HCT116 (cell line): ENCODE results near the gene CKM.

Experiments
- CEBPB ChIP-seq: IDR thresholded peaks from 2 replicates; pipeline ENCODE4 v1.6.1; 2012; ENCODE audit warnings: low read depth
- ELF1 ChIP-seq: IDR thresholded peaks from 2 replicates; pipeline ENCODE4 v1.6.1; 2012; ENCODE audit warnings: low read depth, borderline replicate concordance
- EZH2 ChIP-seq: fragments of 200-600 bp; sonication (generic); IDR thresholded peaks from 2 replicates; pipeline ENCODE4 v1.6.1; 2017; ENCODE audit warnings: antibody characterized with exemption, mixed run types
- EZH2phosphoT487 ChIP-seq: fragments of 200-600 bp; IDR thresholded peaks from 2 replicates; pipeline ENCODE4 v1.6.1; 2018; ENCODE audit warnings: antibody characterized with exemption, borderline replicate concordance
- POLR2AphosphoS5 ChIP-seq: IDR thresholded peaks from 2 replicates; pipeline ENCODE4 v1.6.1; 2011; ENCODE audit warnings: mild to moderate bottlenecking, low read depth, low read length, moderate library complexity
- RAD21 ChIP-seq: IDR thresholded peaks from 2 replicates; pipeline ENCODE4 v1.6.1; 2012; ENCODE audit warnings: low read depth, mild to moderate bottlenecking
- SIN3A ChIP-seq: IDR thresholded peaks from 2 replicates; pipeline ENCODE4 v1.6.1; 2012; ENCODE audit warnings: low read depth
- SP1 ChIP-seq: IDR thresholded peaks from 2 replicates; pipeline ENCODE4 v1.6.1; 2012; ENCODE audit warnings: low read depth
- SRF ChIP-seq: IDR thresholded peaks from 2 replicates; pipeline ENCODE4 v1.6.1; 2012; ENCODE audit warnings: low read depth
- TCF7L2 ChIP-seq: IDR thresholded peaks from 2 replicates; pipeline ENCODE4 v1.7.0; 2011; ENCODE audit warnings: borderline replicate concordance, inconsistent platforms; ENCODE audit not compliant: insufficient read depth, insufficient read length; ENCODE audit errors: extremely low read depth
- YY1 ChIP-seq: IDR thresholded peaks from 2 replicates; pipeline ENCODE4 v1.6.1; 2011; ENCODE audit warnings: low read length, low read depth, moderate library complexity, mild to moderate bottlenecking; ENCODE audit not compliant: insufficient replicate concordance; ENCODE audit errors: extremely low read depth
- ZNF274 ChIP-seq: fragments of 200-500 bp; sonication (Bioruptor generic); IDR thresholded peaks from 2 replicates; pipeline ENCODE4 v1.6.1; 2014; ENCODE audit warnings: mild to moderate bottlenecking, low read depth, low read length, inconsistent platforms
- TF ChIP-seq, protein P1 (sequence below), 3 experiments: fragments of 200-600 bp in 1 of 3; sonication (generic) in 1 of 3; IDR thresholded peaks in 2 of 3; conservative IDR thresholded peaks in 1 of 3; 2 replicates each; pipeline ENCODE4 v1.5.1; 2012 to 2017; ENCODE audit warnings: low read depth in 2 of 3, low read length in 2 of 3, antibody characterized with exemption in 1 of 3, borderline replicate concordance in 1 of 3, control low read depth in 1 of 3, mild to moderate bottlenecking in 1 of 3, mixed read lengths in 1 of 3, mixed run types in 1 of 3, moderate library complexity in 1 of 3; ENCODE audit not compliant: insufficient read depth in 1 of 3
- TF ChIP-seq, protein P2 (sequence below): IDR thresholded peaks from 2 replicates; pipeline ENCODE4 v1.6.1; 2012; ENCODE audit warnings: low read depth

DNA sequence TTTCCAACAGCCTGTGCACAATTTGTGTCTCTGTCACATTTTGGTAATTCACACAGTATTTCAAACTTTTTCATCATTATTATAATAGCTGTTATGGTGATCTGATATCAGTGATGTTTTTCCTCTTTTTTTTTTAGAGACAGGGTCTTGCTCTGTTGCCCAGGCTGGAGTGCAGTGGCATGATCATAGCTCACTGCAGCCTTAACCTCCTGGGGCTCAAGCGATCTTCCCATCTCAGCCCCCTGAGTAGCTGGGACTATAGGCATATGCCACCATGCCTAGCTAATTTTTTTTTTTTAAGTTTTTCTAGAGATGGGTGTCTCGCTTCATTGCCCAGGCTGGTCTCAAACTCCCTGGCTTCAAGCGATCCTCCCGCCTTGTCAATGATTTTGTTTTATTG lies 65.8 kb downstream of the CKM start:
- TF ChIP-seq ZNF274 (no peak), CEBPB (no peak), POLR2AphosphoS5 (no peak), SIN3A (no peak), EZH2 (no peak), YY1 (no peak), EZH2phosphoT487 (no peak), ELF1 (no peak), TCF7L2 (no peak), RAD21 (no peak), SP1 (no peak), SRF (no peak)
- TF ChIP-seq, protein P1, sequence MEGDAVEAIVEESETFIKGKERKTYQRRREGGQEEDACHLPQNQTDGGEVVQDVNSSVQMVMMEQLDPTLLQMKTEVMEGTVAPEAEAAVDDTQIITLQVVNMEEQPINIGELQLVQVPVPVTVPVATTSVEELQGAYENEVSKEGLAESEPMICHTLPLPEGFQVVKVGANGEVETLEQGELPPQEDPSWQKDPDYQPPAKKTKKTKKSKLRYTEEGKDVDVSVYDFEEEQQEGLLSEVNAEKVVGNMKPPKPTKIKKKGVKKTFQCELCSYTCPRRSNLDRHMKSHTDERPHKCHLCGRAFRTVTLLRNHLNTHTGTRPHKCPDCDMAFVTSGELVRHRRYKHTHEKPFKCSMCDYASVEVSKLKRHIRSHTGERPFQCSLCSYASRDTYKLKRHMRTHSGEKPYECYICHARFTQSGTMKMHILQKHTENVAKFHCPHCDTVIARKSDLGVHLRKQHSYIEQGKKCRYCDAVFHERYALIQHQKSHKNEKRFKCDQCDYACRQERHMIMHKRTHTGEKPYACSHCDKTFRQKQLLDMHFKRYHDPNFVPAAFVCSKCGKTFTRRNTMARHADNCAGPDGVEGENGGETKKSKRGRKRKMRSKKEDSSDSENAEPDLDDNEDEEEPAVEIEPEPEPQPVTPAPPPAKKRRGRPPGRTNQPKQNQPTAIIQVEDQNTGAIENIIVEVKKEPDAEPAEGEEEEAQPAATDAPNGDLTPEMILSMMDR (IDR thresholded peaks at IDR 0.05 in 2 of 3, conservative IDR thresholded peaks at IDR 0.05 in 1 of 3; ENCODE audit: borderline replicate concordance in 1 of 3, insufficient read depth in 1 of 3, low read depth in 2 of 3, low read length in 2 of 3): no peak
- TF ChIP-seq, protein P2, sequence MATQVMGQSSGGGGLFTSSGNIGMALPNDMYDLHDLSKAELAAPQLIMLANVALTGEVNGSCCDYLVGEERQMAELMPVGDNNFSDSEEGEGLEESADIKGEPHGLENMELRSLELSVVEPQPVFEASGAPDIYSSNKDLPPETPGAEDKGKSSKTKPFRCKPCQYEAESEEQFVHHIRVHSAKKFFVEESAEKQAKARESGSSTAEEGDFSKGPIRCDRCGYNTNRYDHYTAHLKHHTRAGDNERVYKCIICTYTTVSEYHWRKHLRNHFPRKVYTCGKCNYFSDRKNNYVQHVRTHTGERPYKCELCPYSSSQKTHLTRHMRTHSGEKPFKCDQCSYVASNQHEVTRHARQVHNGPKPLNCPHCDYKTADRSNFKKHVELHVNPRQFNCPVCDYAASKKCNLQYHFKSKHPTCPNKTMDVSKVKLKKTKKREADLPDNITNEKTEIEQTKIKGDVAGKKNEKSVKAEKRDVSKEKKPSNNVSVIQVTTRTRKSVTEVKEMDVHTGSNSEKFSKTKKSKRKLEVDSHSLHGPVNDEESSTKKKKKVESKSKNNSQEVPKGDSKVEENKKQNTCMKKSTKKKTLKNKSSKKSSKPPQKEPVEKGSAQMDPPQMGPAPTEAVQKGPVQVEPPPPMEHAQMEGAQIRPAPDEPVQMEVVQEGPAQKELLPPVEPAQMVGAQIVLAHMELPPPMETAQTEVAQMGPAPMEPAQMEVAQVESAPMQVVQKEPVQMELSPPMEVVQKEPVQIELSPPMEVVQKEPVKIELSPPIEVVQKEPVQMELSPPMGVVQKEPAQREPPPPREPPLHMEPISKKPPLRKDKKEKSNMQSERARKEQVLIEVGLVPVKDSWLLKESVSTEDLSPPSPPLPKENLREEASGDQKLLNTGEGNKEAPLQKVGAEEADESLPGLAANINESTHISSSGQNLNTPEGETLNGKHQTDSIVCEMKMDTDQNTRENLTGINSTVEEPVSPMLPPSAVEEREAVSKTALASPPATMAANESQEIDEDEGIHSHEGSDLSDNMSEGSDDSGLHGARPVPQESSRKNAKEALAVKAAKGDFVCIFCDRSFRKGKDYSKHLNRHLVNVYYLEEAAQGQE: no peak
